HG03025 (cell line): ENCODE measurements around the gene JAZF1.

Source experiments
- ATAC-seq: cut with Tn5 transposase; IDR thresholded peaks from one replicate; pipeline ENCODE4 v1.9.1; 2021; ENCODE audit warnings: mild to moderate bottlenecking, moderate library complexity; ENCODE audit not compliant: unreplicated experiment, low FRiP score

The JAZF1 gene

DNA sequence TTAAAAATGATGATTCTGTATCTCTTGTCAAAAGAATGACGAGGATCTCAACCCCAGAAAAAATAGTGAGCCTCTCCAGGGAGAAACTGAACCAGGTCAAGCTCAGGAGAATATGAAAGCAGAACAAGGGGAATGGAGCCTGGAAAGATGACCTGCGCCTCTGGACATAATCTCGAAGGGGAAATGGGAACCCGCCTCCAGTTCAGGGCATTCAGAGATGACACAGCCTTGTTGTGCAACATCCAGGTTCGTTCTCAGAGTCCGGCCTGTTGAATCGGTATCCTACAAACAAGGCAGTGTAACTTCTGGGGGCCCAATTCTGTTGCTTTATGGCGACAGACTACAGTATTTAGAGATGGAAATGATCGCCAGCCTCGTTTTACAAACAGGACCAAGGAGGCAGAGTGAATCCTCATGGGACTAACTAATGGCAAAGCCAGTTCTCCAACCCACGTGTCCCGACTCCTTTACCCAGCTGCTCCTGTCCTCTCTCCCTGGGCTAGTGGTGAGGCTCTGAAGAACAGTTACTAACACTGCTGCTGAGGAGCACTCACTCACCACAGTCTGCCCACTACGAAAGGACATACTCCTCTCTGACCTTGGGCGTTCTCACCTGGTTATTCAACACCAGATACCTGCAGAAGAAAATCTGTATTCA, 67.6 kb downstream of the JAZF1 start:
- ATAC-seq: no peak

- no peak for ATAC-seq
Observed at GRCh38 chr7:28112467-28112866, 68.1 kb downstream of the JAZF1 start.

DNA sequence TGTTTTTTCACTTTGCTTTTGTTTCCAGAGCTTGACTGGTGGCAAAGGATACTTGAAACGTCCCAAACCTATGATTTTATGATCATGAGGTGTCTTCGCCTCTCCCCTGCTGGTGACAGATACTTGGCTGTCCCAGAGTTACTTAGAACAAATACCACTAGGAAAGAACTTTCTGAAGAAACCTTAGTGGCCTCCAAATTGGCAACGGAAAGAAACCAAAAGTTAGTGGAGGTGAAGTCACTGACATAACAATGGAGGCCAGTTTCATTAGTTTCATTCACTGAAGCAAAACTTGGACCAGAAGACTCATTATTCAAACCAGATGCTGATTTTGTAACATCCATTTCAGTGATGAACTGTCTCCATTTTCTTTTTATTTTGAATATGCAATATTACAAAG, 68.6 kb downstream of the JAZF1 start:
- no peak for ATAC-seq

GRCh38 chr7:28110427-28111012, 70.1 kb downstream of the JAZF1 start:
- no peak for ATAC-seq

- no peak for ATAC-seq
Observed at GRCh38 chr7:28108747-28109146, 71.8 kb downstream of the JAZF1 start.

DNA sequence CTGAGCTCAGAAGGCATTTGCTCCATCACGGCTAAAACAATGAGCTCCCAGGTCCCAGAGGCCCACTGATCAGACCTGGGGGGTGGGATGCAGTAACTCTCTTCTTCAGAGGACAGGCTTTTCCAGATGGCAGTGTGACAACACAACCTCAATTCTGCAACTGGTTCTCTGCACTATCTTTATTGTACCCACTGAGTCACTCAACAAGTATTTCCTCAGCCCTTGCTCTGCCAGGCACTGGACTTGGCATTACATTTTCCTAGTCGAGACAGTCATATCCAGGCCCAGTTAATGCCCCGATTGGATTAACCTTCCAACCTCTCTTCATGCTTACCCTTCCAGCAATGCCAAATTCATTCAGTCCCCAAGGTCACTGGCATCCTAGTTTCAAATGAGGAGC, 72.6 kb downstream of the JAZF1 start:
- no peak for ATAC-seq

GRCh38 chr7:28106321-28106829, 74.2 kb downstream of the JAZF1 start:
- no peak for ATAC-seq

- ATAC-seq: no peak
Observed at GRCh38 chr7:28105234-28105633, 75.4 kb downstream of the JAZF1 start.

GRCh38 chr7:28104811-28105210, 75.8 kb downstream of the JAZF1 start:
- ATAC-seq: no peak

DNA sequence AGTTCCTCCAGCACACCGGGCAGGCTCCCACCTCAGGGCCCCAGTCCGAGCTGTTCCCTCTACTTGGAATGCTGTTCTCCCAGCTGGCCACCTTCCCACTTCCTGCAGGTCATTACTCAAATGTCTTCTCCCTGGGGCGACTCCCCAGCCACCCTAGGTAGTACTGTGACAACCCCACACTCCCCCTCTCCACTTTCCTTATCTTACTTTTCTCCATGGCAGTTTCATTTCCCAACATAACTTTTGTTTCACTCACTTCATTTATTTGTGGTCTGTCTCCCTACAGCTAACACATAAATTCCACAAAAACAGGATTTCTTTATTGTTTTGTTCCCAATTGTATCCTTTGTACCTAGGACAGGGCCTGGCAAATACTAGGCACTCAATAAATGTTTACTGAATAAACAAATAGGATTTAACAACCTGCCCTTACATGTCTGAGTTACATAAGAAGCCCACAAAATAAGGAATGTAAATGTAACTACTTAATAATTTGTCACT, 76.5 kb downstream of the JAZF1 start:
- no peak for ATAC-seq

GRCh38 chr7:28102797-28103196, 77.8 kb downstream of the JAZF1 start:
- no peak for ATAC-seq

DNA sequence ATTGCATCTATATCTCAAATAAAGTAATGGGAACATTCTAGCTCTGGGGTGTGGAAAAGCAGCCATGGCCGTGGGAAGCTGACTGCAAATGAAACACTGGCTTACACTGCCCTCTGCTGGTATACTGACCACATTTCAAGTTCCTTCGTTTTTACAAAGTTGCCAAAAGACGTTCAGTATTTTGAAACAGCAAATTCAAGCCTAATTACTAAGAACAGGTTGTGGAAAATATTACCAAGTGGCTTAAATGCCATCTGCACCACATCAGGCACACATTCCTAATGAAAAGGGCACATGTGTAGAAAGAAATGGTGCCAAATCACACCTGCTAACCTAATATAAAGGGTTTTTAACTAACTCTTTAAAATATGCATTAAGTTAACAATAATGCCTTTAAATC, 83.9 kb downstream of the JAZF1 start:
- ATAC-seq: no peak

GRCh38 chr7:28095231-28095630, 85.4 kb downstream of the JAZF1 start:
- ATAC-seq: no peak

GRCh38 chr7:28093623-28094232, 86.9 kb downstream of the JAZF1 start:
- no peak for ATAC-seq

DNA sequence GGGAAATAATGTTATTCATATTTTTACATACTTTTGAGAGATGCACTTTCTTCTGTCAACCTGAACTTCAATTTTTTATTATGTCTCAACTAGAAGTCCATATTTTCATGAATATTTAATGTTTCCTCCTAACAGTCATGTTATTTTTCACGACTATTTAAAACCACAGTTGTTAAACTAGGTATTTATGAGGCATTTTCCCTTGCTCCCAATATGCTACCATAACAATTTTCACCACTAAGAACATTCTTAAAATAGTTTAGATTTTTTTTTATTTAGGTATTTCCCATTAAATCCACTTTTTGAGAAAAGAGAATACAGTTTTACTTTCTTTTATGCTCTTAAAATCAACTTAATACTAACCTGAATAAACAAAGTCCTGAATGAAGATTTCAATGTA, 89.4 kb downstream of the JAZF1 start:
- no peak for ATAC-seq

GRCh38 chr7:28088901-28089714, 91.5 kb downstream of the JAZF1 start:
- ATAC-seq: no peak

GRCh38 chr7:28088032-28088431, 92.6 kb downstream of the JAZF1 start:
- ATAC-seq: no peak

GRCh38 chr7:28086198-28086597, 94.4 kb downstream of the JAZF1 start:
- no peak for ATAC-seq

GRCh38 chr7:28083998-28084985, 96.3 kb downstream of the JAZF1 start:
- no peak for ATAC-seq
